ENCODE results near the gene TFRC. TPM values are rescaled to one million over a fixed set of nuclear protein-coding genes. Genes with fewer than 3 reads are reported as not detected.
"Not testable (repeated sequence)": the region's sequence is repeated elsewhere in the genome, so short reads cannot be mapped to it uniquely, and the experiment has no call there.

TFRC gene
- total RNA-seq, 1 donor from 2014 or later = 123 TPM

- Mint-ChIP-seq H3K27me3 (ENCODE audit: low read depth) (peaks cover 33% of the 10 kb centered on the region), H3K27ac (no peak overlapping the region), H3K4me1 (no peaks in the 10 kb centered on the region), H3K4me3 (no peak overlapping the region), H3K36me3 (no peaks in the 10 kb centered on the region), H3K9me3 (peaks cover 8% of the 10 kb centered on the region)
- DNase-seq (ENCODE audit: low spot score in 2 of 2, unreplicated experiment in 2 of 2) = no peak
- no peak for TF ChIP-seq CTCF (IDR thresholded peaks at IDR 0.05; ENCODE audit: unreplicated experiment)
These were observed 78.3 kb downstream of the TFRC start for GRCh38 chr3:196003611-196004010.

GRCh38 chr3:196002721-196003120, 79.2 kb downstream of the TFRC start:
- not testable (repeated sequence) for H3K4me1 Mint-ChIP-seq; DNase-seq (ENCODE audit: low spot score in 2 of 2, unreplicated experiment in 2 of 2); H3K36me3 Mint-ChIP-seq; H3K9me3 Mint-ChIP-seq; H3K4me3 Mint-ChIP-seq; H3K27ac Mint-ChIP-seq
- H3K27me3 Mint-ChIP-seq (ENCODE audit: low read depth) = peaks cover 29% of the 10 kb centered on the region

DNA sequence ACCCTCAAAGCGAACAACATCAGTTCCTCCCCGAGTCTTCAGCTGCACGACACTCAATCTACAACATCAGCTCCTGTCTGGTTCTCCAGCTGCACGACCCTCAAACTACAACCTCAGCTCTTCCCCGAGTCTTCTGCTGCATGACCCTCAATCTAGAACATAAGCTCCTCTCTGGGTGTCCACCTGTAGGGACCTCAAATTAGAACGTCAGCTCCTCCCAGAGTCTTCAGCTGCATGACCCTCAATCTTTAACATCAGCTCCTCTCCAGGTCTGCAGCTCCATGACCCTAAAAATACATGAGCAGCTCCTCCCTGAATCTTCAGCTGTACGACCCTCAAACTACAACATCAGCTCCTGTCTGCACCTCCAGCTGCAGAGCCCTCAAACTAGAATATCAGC, 80.7 kb downstream of the TFRC start:
- H3K27me3 Mint-ChIP-seq (ENCODE audit: low read depth) = peaks cover 40% of the 10 kb centered on the region
- not testable (repeated sequence) for H3K9me3 Mint-ChIP-seq; H3K36me3 Mint-ChIP-seq; DNase-seq (ENCODE audit: low spot score in 2 of 2, unreplicated experiment in 2 of 2); H3K4me3 Mint-ChIP-seq; H3K27ac Mint-ChIP-seq; H3K4me1 Mint-ChIP-seq

DNA sequence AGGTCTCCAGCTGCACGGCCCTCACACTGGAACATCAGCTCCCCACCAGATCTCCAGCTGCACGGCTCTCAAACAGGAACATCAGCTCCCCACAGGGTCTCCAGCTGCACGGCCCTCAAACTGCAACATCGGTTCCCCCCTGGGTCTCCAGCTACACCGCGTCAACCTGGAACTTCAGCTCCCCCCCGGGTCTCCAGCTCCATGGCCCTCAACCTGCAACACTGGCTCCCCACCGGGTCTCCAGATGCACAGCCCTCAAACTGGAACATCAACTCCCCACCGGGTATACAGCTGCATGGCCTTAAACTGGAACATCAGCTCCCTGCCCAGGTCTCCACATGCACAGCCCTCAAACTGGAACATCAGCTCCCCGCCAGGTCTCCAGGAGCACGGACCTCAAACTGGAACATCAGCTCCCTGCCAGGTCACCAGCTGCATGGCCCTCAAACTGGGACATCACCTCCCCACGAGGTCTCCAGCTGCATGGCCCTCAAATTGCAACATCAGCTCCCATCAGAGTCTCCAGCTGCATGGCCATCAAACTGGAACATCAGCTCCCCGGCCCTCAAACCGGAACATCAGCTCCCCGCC, 81.4 kb downstream of the TFRC start:
- not testable (repeated sequence) for DNase-seq (ENCODE audit: low spot score in 2 of 2, unreplicated experiment in 2 of 2); H3K9me3 Mint-ChIP-seq; H3K4me1 Mint-ChIP-seq; H3K27ac Mint-ChIP-seq; H3K36me3 Mint-ChIP-seq; H3K4me3 Mint-ChIP-seq
- peaks cover 44% of the 10 kb centered on the region for H3K27me3 Mint-ChIP-seq (ENCODE audit: low read depth)

DNA sequence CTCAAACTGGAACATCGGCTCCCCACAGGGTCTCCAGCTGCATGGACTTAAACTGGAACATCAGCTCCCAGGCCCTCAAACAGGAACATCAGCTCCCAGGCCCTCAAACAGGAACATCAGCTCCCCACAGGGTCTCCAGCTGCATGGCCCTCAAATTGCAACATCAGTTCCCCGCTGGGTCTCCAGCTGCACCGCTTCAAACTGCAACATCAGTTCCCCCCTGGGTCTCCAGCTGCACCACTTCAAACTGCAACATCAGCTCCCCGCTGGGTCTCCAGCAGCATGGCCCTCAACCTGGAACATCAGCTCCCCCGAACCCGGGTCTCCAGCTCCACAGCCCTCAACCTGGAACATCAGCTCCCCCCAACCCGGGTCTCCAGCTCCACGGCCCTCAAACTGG, 82.0 kb downstream of the TFRC start:
- H3K27me3 Mint-ChIP-seq (ENCODE audit: low read depth) = peaks cover 49% of the 10 kb centered on the region
- H3K9me3 Mint-ChIP-seq = peaks cover 8% of the 10 kb centered on the region
- no peak overlapping the region for H3K27ac Mint-ChIP-seq
- no peak for TF ChIP-seq CTCF (IDR thresholded peaks at IDR 0.05; ENCODE audit: unreplicated experiment)
- no peak overlapping the region for H3K4me3 Mint-ChIP-seq
- no peaks in the 10 kb centered on the region for H3K4me1 Mint-ChIP-seq
- H3K36me3 Mint-ChIP-seq = no peaks in the 10 kb centered on the region
- DNase-seq (ENCODE audit: low spot score in 2 of 2, unreplicated experiment in 2 of 2) = no peak

Other genes starting within 250 kb of the TFRC start
- 45.8 to 49.1 TPM (median 47.6 TPM) in 3 replicates for gene TNK2, start 173.5 kb downstream of the TFRC start, total RNA-seq
- gene ZDHHC19, start 129.3 kb upstream of the TFRC start, total RNA-seq = 0.31 to 0.34 TPM in 2 of 3 replicates, not detected in the other
- 0.57 to 0.80 TPM in 2 of 3 replicates, not detected in the other for gene SLC51A, start 134.4 kb upstream of the TFRC start, total RNA-seq
- 37.3 to 40.0 TPM (median 38.8 TPM) in 3 replicates for gene PCYT1A, start 205.6 kb upstream of the TFRC start, total RNA-seq
- gene DYNLT2B, start 236.2 kb upstream of the TFRC start, total RNA-seq = 17.5 to 18.5 TPM (median 17.6 TPM) in 3 replicates